Mucosa of descending colon (tissue), 3 donors: Measurements from ENCODE around the gene IFNL2. TPM values are rescaled to one million over a fixed set of nuclear protein-coding genes. Genes with fewer than 3 reads are reported as not detected.
"Not testable (repeated sequence)": the region's sequence is repeated elsewhere in the genome, so short reads cannot be mapped to it uniquely, and the experiment has no call there.

ENCODE experiments used
- ATAC-seq: fragments of 200-7000 bp; cut with Tn5 transposase; one replicate; pipeline ENCODE4 v1.9.1; 2020; ENCODE audit warnings: mild to moderate bottlenecking, moderate library complexity
- DNase-seq, 3 donors: peaks; one replicate each; pipeline ENCODE4 v3.0.0-alpha.2; 2020
- H3K36me3 ChIP-seq: fragments of 200-600 bp; one replicate; pipeline ENCODE4 v1.8.0; 2021; ENCODE audit warnings: low read depth, mild to moderate bottlenecking
- H3K4me1 ChIP-seq: fragments of 200-600 bp; one replicate; pipeline ENCODE4 v1.8.0; 2021; ENCODE audit warnings: low read depth, mild to moderate bottlenecking
- H3K4me3 ChIP-seq: fragments of 200-600 bp; one replicate; pipeline ENCODE4 v1.8.0; 2021; ENCODE audit warnings: mild to moderate bottlenecking
- H3K9me3 ChIP-seq: fragments of 200-600 bp; one replicate; pipeline ENCODE4 v1.8.0; 2021; ENCODE audit warnings: mild to moderate bottlenecking
- CTCF ChIP-seq: fragments of 200-600 bp; IDR thresholded peaks from one replicate; pipeline ENCODE4 v1.8.0; 2022; ENCODE audit warnings: antibody characterized with exemption, mild to moderate bottlenecking
- intact Hi-C, 2 donors: fragments of 100-400 bp; cut with DNase I in 1 of 2; cut with micrococcal nuclease in 1 of 2; formaldehyde crosslinking; loops; one replicate each; pipeline versions ENCODE4 v1.11.0 to v1.11.1; 2022; cut with DNase I, micrococcal nuclease
- long read RNA-seq, 2 donors: library from polyadenylated mRNA; unstranded; transcript quantifications; one replicate each; pipeline ENCODE4 v2.0.0, GENCODE V29; 2019 to 2021
- total RNA-seq, 3 donors: library from RNA; stranded (reverse); fragmentation: NEBNext Ultra II Directional in 2 of 3; extraction: Animal tissue kit (Norgen Biotek cat#: 25700) in 2 of 3; gene quantifications; one replicate each; pipeline versions ENCODE4 v1.2.1 to v1.2.4, GENCODE V29; 2021 to 2023
- donor health status: DM: no; HTN: no; CAD: no; lungs with moderate emphysema.
- donor health status: DM: no; HTN: no; CAD: no.
- donor health status: DM: no; HTN: yes; CAD: no.

Gene IFNL2
- total RNA-seq: not detected
- long read RNA-seq, donor 1: 0 reads
- long read RNA-seq, donor 2: 0 reads

GRCh38 chr19:39268085-39268484 lies at the start of gene IFNL2:
IFNL2 (plus strand) TSS chr19:39268396; CDS start chr19:39268569, 173 bp downstream.
- DNase-seq, H3K9me3 ChIP-seq, intact Hi-C loops, H3K36me3 ChIP-seq, H3K4me3 ChIP-seq, H3K4me1 ChIP-seq: not testable (repeated sequence)
- ATAC-seq: peak; percentile 68

GRCh38 chr19:39219108-39219507 lies 49.1 kb upstream of the IFNL2 start:
- ATAC-seq, intact Hi-C loops, H3K9me3 ChIP-seq, H3K4me1 ChIP-seq, H3K36me3 ChIP-seq, DNase-seq, H3K4me3 ChIP-seq: not testable (repeated sequence)

- Histone ChIP-seq H3K36me3 (no peaks in the 10 kb centered on the region), H3K9me3 (no peaks in the 10 kb centered on the region), H3K4me1 (no peaks in the 10 kb centered on the region), H3K4me3 (no peak overlapping the region)
- no peak for TF ChIP-seq CTCF
- DNase-seq: peak in 1 of 3 donors; percentile 14
- intact Hi-C loops: no loop called here
- ATAC-seq: no peak
These were observed 44.4 kb upstream of the IFNL2 start for GRCh38 chr19:39223703-39224279.

- Histone ChIP-seq H3K4me3 (no peak overlapping the region), H3K36me3 (no peaks in the 10 kb centered on the region), H3K9me3 (no peaks in the 10 kb centered on the region), H3K4me1 (no peaks in the 10 kb centered on the region)
- DNase-seq (no peak), ATAC-seq (no peak)
- intact Hi-C loops: no loop called here
- TF ChIP-seq CTCF: no peak
These were observed 43.3 kb upstream of the IFNL2 start for GRCh38 chr19:39224910-39225309.

- no peaks in the 10 kb centered on the region for H3K36me3 ChIP-seq
- DNase-seq (no peak), ATAC-seq (no peak)
- no peak for TF ChIP-seq CTCF
- no peak overlapping the region for H3K4me3 ChIP-seq
- no peaks in the 10 kb centered on the region for H3K9me3 ChIP-seq
- intact Hi-C loops: no loop called here
- H3K4me1 ChIP-seq: no peaks in the 10 kb centered on the region
These were observed 38.0 kb upstream of the IFNL2 start for GRCh38 chr19:39230096-39230764.

- intact Hi-C loops: no loop called here
These were observed 35.5 kb upstream of the IFNL2 start for GRCh38 chr19:39232708-39233107.

More at GRCh38 chr19:39232708-39233107, 35.5 kb upstream of the IFNL2 start:
- DNase-seq (no peak), ATAC-seq (no peak)
- H3K4me1 ChIP-seq: no peaks in the 10 kb centered on the region
- H3K4me3 ChIP-seq: no peak overlapping the region
- no peaks in the 10 kb centered on the region for H3K9me3 ChIP-seq
- no peaks in the 10 kb centered on the region for H3K36me3 ChIP-seq
- TF ChIP-seq CTCF: no peak
